Gastrocnemius medialis (tissue), 4 donors: Measurements from ENCODE around the gene CCN6. TPM values are rescaled to one million over a fixed set of nuclear protein-coding genes. Genes with fewer than 3 reads are reported as not detected.
"Not testable (repeated sequence)": the region's sequence is repeated elsewhere in the genome, so short reads cannot be mapped to it uniquely, and the experiment has no call there.

Source experiments
- ATAC-seq, 2 donors: fragments of 150-250 bp; one replicate each; pipeline ENCODE4 v1.9.1; 2016
- DNase-seq, 2 donors: peaks; one replicate each; pipeline ENCODE4 v3.0.0-alpha.2; 2019
- H3K27ac ChIP-seq, 4 donors: fragments of 200-600 bp; sonication (generic); 1 replicate in 1 of 4; 2 replicates in 3 of 4; pipeline ENCODE4 v1.5.1; 2016 to 2018; ENCODE audit warnings: mild to moderate bottlenecking in 2 of 4, moderate library complexity in 1 of 4
- H3K27me3 ChIP-seq, 3 donors: fragments of 200-600 bp; sonication (generic) in 2 of 3; 1 replicate in 1 of 3; 2 replicates in 2 of 3; pipeline versions ENCODE4 v1.5.1 to v1.6.0; 2016 to 2019; ENCODE audit warnings: mild to moderate bottlenecking in 1 of 3, moderate library complexity in 1 of 3
- H3K36me3 ChIP-seq, 2 donors: fragments of 200-600 bp; sonication (generic) in 1 of 2; one replicate each; pipeline ENCODE4 v1.5.1; 2017 to 2018
- H3K4me1 ChIP-seq, 2 donors: fragments of 200-600 bp; sonication (generic) in 1 of 2; one replicate each; pipeline ENCODE4 v1.5.1; 2016 to 2017; ENCODE audit warnings: mild to moderate bottlenecking in 2 of 2
- H3K4me3 ChIP-seq, 4 donors: fragments of 200-600 bp; sonication (generic) in 3 of 4; 1 replicate in 1 of 4; 2 replicates in 3 of 4; pipeline ENCODE4 v1.5.1; 2016 to 2019; ENCODE audit warnings: mild to moderate bottlenecking in 2 of 4
- H3K9me3 ChIP-seq, 3 donors: fragments of 200-600 bp; sonication (generic) in 2 of 3; 1 replicate in 1 of 3; 2 replicates in 2 of 3; pipeline ENCODE4 v1.5.1; 2016 to 2019
- POLR2A ChIP-seq, 2 donors: fragments of 450-650 bp; IDR thresholded peaks; one replicate each; pipeline ENCODE4 v1.6.1; 2017; ENCODE audit warnings: antibody characterized with exemption in 2 of 2, mild to moderate bottlenecking in 2 of 2, moderate library complexity in 2 of 2
- in situ Hi-C, 4 donors: fragments of 200-750 bp; cut with MboI; loops; one replicate each; pipeline versions ENCODE4 v1.15.0 to v1.8.0; 2017; ENCODE audit warnings: low sequenced_read_pairs in 4 of 4
- intact Hi-C: fragments of 100-400 bp; cut with DNase I; formaldehyde crosslinking; loops from one replicate; pipeline ENCODE4 v1.15.1; 2023; ENCODE audit warnings: low total_unique reads
- total RNA-seq, 4 donors: library from RNA; depleted of rRNA; stranded (reverse); fragments of >200 nt; gene quantifications; one replicate each; pipeline versions ENCODE4 v1.1.0 to v1.2.3, GENCODE V29; 2016
- TF ChIP-seq, protein P1 (sequence below), 5 experiments: fragments of 450-650 bp in 3 of 5; fragments of 200-600 bp in 2 of 5; sonication (generic) in 2 of 5; IDR thresholded peaks in 4 of 5; conservative IDR thresholded peaks in 1 of 5; 1 replicate in 4 of 5; 2 replicates in 1 of 5; pipeline ENCODE4 v1.5.1; 2016 to 2019; ENCODE audit warnings: antibody characterized with exemption in 5 of 5, mild to moderate bottlenecking in 3 of 5, moderate library complexity in 3 of 5

The CCN6 gene
- total RNA-seq, 4 donors from 2014 or later: not detected

DNA sequence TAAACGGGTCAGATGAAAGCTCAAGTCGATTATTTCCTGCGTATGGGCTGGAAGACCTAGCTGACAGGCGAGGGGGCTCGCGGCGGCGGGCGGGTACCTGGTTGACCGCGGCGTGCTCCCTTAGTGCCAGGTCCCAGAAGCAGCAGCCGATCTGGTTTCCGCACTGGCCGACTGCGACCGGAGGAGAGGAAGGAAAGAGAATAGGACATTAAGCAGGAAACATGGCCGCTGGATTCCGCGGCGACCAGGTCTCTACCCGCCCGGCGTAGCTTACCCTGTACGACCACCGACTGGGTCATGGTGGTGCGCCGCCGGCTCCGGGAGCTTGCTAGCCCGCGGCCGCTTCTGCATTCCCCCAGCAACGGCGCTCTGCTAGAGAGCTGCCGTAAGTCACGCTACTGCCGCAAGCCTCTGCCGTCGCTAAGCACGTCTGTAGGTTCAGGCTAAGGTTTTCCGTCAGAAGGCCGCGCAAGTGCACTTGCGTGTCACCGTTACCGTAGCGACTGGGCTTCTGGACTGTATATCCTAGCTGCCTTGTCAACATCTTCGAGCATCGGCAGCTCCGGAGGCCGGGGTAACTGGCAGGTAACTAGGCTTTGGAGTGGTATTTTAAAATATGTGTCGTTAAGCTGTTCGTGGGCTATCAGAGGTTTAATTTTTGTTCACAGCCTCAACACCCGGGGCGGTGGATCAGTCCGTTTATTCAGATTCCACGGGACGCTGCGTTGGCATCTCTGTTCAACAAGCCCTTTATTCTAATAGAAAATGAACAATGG is 33.4 kb downstream of the CCN6 start, which contains the start of the genes FAM229B and TUBE1:
FAM229B (plus strand) TSS at position 456 of the 776 bp plus-strand sequence. CDS start 11,693 bp downstream, outside the sequence.
TUBE1 (minus strand) TSS at position 347 of the 776 bp plus-strand sequence; CDS start at position 299, 48 bp downstream.
- ATAC-seq: peak; percentile 98 to 99
- Histone ChIP-seq H3K4me3 (peak within 1 kb of the TSS; percentile 79 to 86 (median 82)), H3K36me3 (peaks cover 0 to 9% of the 10 kb centered on the region in 2 donors), H3K27ac (peak within 1 kb of the TSS; percentile 81 to 89 (median 86)), H3K27me3 (no peaks in the 10 kb centered on the region), H3K9me3 (no peaks in the 10 kb centered on the region), H3K4me1 (peaks cover 13 to 19% of the 10 kb centered on the region in 2 donors)
- DNase-seq: peak; percentile 87 to 90
- in situ Hi-C loops: no loop called here
- intact Hi-C loops: no loop called here
- peak; percentile 66 to 74 for TF ChIP-seq POLR2A (IDR thresholded peaks at IDR 0.05)
- TF ChIP-seq, protein P1, sequence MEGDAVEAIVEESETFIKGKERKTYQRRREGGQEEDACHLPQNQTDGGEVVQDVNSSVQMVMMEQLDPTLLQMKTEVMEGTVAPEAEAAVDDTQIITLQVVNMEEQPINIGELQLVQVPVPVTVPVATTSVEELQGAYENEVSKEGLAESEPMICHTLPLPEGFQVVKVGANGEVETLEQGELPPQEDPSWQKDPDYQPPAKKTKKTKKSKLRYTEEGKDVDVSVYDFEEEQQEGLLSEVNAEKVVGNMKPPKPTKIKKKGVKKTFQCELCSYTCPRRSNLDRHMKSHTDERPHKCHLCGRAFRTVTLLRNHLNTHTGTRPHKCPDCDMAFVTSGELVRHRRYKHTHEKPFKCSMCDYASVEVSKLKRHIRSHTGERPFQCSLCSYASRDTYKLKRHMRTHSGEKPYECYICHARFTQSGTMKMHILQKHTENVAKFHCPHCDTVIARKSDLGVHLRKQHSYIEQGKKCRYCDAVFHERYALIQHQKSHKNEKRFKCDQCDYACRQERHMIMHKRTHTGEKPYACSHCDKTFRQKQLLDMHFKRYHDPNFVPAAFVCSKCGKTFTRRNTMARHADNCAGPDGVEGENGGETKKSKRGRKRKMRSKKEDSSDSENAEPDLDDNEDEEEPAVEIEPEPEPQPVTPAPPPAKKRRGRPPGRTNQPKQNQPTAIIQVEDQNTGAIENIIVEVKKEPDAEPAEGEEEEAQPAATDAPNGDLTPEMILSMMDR (IDR thresholded peaks at IDR 0.05 in 4 of 5, conservative IDR thresholded peaks at IDR 0.05 in 1 of 5): peak in 1 of 5 experiments; percentile 28

DNA sequence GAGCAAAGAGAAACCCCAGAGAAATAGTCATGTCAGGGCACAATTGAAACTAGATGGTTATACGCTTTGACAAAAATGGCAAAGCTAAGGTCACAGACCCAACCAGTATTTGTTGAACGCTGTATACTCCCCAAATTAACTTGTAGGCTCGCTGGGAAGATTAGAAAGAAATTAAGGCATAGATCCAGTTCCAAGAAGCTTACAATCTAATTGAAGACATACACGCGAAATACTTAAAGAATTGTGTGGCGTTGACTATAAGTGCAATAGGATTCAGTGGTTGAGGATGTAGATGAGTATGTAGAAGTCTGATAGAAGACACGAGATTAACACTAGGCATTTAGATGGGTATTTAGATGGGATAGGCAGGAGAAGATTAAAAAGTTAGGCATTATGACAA is 34.0 kb downstream of the CCN6 start:
- Histone ChIP-seq H3K27ac (peak overlapping the region; percentile 81 to 89 (median 86)), H3K36me3 (peaks cover 0 to 9% of the 10 kb centered on the region in 2 donors), H3K4me3 (peak overlapping the region; percentile 79 to 86 (median 82)), H3K27me3 (no peaks in the 10 kb centered on the region), H3K4me1 (peaks cover 13 to 19% of the 10 kb centered on the region in 2 donors), H3K9me3 (no peaks in the 10 kb centered on the region)
- no peak for TF ChIP-seq POLR2A (IDR thresholded peaks at IDR 0.05)
- TF ChIP-seq, protein P1 (IDR thresholded peaks at IDR 0.05 in 4 of 5, conservative IDR thresholded peaks at IDR 0.05 in 1 of 5): no peak
- intact Hi-C loops: no loop called here
- in situ Hi-C loops: no loop called here
- no peak for DNase-seq
- no peak for ATAC-seq

DNA sequence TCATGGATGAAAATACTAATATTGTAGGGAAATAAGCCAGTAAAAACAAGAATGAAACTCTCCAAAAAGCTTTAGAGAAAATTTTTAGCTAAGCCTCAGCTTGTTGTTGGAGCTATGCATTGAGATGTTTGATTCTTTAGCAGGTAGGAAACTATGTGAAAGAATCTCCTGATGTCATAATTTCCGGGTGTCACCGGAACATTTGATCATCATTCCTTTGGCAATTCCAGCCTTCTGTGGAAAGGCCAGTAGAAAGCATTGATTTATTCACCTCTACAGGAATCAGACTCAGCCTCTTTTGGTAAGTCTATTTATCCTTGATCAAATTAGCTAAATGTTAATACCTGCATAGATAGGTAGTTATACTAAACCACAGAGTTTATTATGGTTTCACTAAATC is 43.0 kb downstream of the CCN6 start:
- ATAC-seq (no peak), DNase-seq (no peak)
- intact Hi-C loops (no loop called here), in situ Hi-C loops (no loop called here)
- no peak overlapping the region for H3K4me3 ChIP-seq
- TF ChIP-seq POLR2A (IDR thresholded peaks at IDR 0.05): no peak
- TF ChIP-seq, protein P1 (IDR thresholded peaks at IDR 0.05 in 4 of 5, conservative IDR thresholded peaks at IDR 0.05 in 1 of 5): no peak
- H3K4me1 ChIP-seq: no peaks in the 10 kb centered on the region
- no peak overlapping the region for H3K27ac ChIP-seq
- H3K27me3 ChIP-seq: no peaks in the 10 kb centered on the region
- H3K9me3 ChIP-seq: no peaks in the 10 kb centered on the region
- no peaks in the 10 kb centered on the region for H3K36me3 ChIP-seq

DNA sequence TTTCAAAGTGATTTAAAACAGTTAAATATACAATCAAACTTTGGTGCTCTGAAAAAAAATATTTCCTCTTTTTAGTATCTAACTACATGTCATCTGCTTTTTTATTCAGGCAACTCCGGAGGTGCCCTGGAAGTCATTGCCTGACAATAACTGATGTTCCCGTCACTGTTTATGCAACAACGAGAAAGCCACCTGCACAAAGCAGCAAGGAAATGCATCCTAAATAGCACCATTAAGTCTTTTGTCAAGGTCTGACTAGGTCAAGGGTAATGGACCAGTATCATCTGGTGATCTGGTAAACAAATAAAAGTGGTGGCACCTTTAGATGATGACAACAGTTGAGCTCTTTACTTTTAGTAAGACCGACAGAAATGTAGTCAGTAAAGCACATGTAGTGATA is 46.7 kb downstream of the CCN6 start:
- in situ Hi-C loops (no loop called here), intact Hi-C loops (no loop called here)
- ATAC-seq (no peak), DNase-seq (no peak)
- H3K27ac ChIP-seq: no peak overlapping the region
- H3K36me3 ChIP-seq: no peaks in the 10 kb centered on the region
- H3K4me1 ChIP-seq: no peaks in the 10 kb centered on the region
- no peak overlapping the region for H3K4me3 ChIP-seq
- TF ChIP-seq POLR2A (IDR thresholded peaks at IDR 0.05): no peak
- TF ChIP-seq, protein P1 (IDR thresholded peaks at IDR 0.05 in 4 of 5, conservative IDR thresholded peaks at IDR 0.05 in 1 of 5): no peak
- no peaks in the 10 kb centered on the region for H3K9me3 ChIP-seq
- H3K27me3 ChIP-seq: no peaks in the 10 kb centered on the region

DNA sequence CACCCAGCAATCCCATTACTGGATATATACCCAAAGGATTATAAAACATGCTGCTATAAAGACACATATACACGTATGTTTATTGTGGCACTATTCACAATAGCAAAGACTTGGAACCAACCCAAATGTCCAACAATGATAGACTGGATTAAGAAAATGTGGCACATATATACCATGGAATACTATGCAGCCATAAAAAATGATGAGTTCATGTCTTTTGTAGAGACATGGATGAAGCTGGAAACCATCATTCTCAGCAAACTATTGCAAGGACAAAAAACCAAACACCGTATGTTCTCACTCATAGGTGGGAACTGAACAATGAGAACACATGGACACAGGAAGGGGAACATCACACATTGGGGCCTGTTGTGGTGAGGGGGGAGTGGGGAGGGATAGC is 52.1 kb downstream of the CCN6 start:
- DNase-seq, H3K27ac ChIP-seq, intact Hi-C loops, in situ Hi-C loops, H3K27me3 ChIP-seq, ATAC-seq, H3K36me3 ChIP-seq, H3K4me1 ChIP-seq, H3K4me3 ChIP-seq, H3K9me3 ChIP-seq: not testable (repeated sequence)
